Stimulated activated CD4-positive, alpha-beta T cell treated with anti-CD3 and anti-CD28 coated beads, Interleukin-1b, Interleukin-23, amount 100 ng/mL, for 4 hours (primary cell): ENCODE measurements around the gene ARL2.
"Not testable (repeated sequence)": the region's sequence is repeated elsewhere in the genome, so short reads cannot be mapped to it uniquely, and the experiment has no call there.

Source experiments
- DNase-seq, 2 donors: peaks; one replicate each; pipeline ENCODE4 v3.0.0-alpha.2; 2020; ENCODE audit warnings: low read depth in 2 of 2

ARL2 gene

GRCh38 chr11:65013888-65014725 lies at the start of gene ARL2:
ARL2 (plus strand) TSS chr11:65014160; CDS start chr11:65014208, 48 bp downstream.
- DNase-seq: peak; percentile 69 to 80

- no peak for DNase-seq
These were observed 46.6 kb upstream of the ARL2 start for GRCh38 chr11:64967375-64967774.

- no peak for DNase-seq
These were observed 44.8 kb upstream of the ARL2 start for GRCh38 chr11:64969209-64969608.

- DNase-seq: peak; percentile 7 to 15
These were observed 43.2 kb upstream of the ARL2 start for GRCh38 chr11:64970731-64971151.

GRCh38 chr11:64971421-64972233 lies 42.3 kb upstream of the ARL2 start, which contains the start of gene MAJIN:
MAJIN (minus strand) TSS chr11:64972108; CDS start chr11:64959405, 12,703 bp downstream.
- DNase-seq: peak; percentile 86 to 92

GRCh38 chr11:64974124-64974523 lies 39.8 kb upstream of the ARL2 start:
- no peak for DNase-seq

- DNase-seq: no peak
These were observed 37.3 kb upstream of the ARL2 start for GRCh38 chr11:64976651-64977050.

GRCh38 chr11:64983339-64983738 lies 30.6 kb upstream of the ARL2 start:
- DNase-seq: not testable (repeated sequence)

GRCh38 chr11:64987998-64988854 lies 25.7 kb upstream of the ARL2 start:
- no peak for DNase-seq

- no peak for DNase-seq
These were observed 24.5 kb upstream of the ARL2 start for GRCh38 chr11:64989416-64989815.

GRCh38 chr11:64990222-64990923 lies 23.6 kb upstream of the ARL2 start:
- DNase-seq: no peak

- no peak for DNase-seq
These were observed 19.6 kb upstream of the ARL2 start for GRCh38 chr11:64994318-64994717.

GRCh38 chr11:64996327-64996709 lies 17.6 kb upstream of the ARL2 start:
- DNase-seq: no peak

- DNase-seq: no peak
These were observed 17.1 kb upstream of the ARL2 start, which contains the start of gene BATF2 for GRCh38 chr11:64996710-64997380. BATF2 (minus strand) TSS chr11:64996971; CDS start chr11:64996914, 57 bp downstream.

GRCh38 chr11:64998141-64998540 lies 15.8 kb upstream of the ARL2 start:
- DNase-seq: no peak

- DNase-seq: no peak
These were observed 15.1 kb upstream of the ARL2 start for GRCh38 chr11:64998690-64999431.

- no peak for DNase-seq
These were observed 14.5 kb upstream of the ARL2 start for GRCh38 chr11:64999478-64999877.

- DNase-seq: no peak
These were observed 11.3 kb upstream of the ARL2 start for GRCh38 chr11:65002706-65003105.

- DNase-seq: no peak
These were observed 10.7 kb upstream of the ARL2 start for GRCh38 chr11:65003282-65003681.

- DNase-seq: not testable (repeated sequence)
These were observed 10.0 kb upstream of the ARL2 start for GRCh38 chr11:65003968-65004367.
